DOHH2 (cell line): ENCODE measurements around the gene CLIP2.
"Not testable (repeated sequence)": the region's sequence is repeated elsewhere in the genome, so short reads cannot be mapped to it uniquely, and the experiment has no call there.

Source experiments
- H3F3A ChIP-seq: fragments of 200-600 bp; sonication (generic), shearing (Covaris generic); 2 replicates; pipeline ENCODE4 v1.6.0; 2016; ENCODE audit warnings: antibody characterized with exemption, mild to moderate bottlenecking; ENCODE audit not compliant: control insufficient read depth, insufficient read depth
- H3K27ac ChIP-seq: fragments of 200-600 bp; sonication (generic); 2 replicates; pipeline ENCODE4 v1.5.1; 2014; ENCODE audit warnings: low read depth, mild to moderate bottlenecking, low read length, moderate library complexity
- H3K27me3 ChIP-seq: fragments of 200-600 bp; sonication (generic); 2 replicates; pipeline ENCODE4 v1.6.1; 2014; ENCODE audit warnings: mild to moderate bottlenecking, low read length, mixed read lengths; ENCODE audit not compliant: control insufficient read depth
- H3K36me3 ChIP-seq: fragments of 200-600 bp; sonication (generic); 2 replicates; pipeline ENCODE4 v1.6.1; 2014; ENCODE audit warnings: mild to moderate bottlenecking, low read length, moderate library complexity, mixed read lengths; ENCODE audit not compliant: control insufficient read depth
- H3K4me1 ChIP-seq: fragments of 200-600 bp; sonication (generic); 2 replicates; pipeline ENCODE4 v1.6.1; 2014; ENCODE audit warnings: mild to moderate bottlenecking, low read length, mixed read lengths; ENCODE audit not compliant: control insufficient read depth
- H3K4me2 ChIP-seq: fragments of 200-600 bp; sonication (generic); 2 replicates; pipeline ENCODE4 v1.6.0; 2014; ENCODE audit warnings: mild to moderate bottlenecking, low read length, moderate library complexity
- H3K4me3 ChIP-seq: fragments of 200-600 bp; sonication (generic); 2 replicates; pipeline ENCODE4 v1.5.1; 2014; ENCODE audit warnings: mild to moderate bottlenecking, low read length, mixed read lengths
- H3K79me2 ChIP-seq: fragments of 200-600 bp; sonication (generic); 2 replicates; pipeline ENCODE4 v1.6.1; 2014; ENCODE audit warnings: mild to moderate bottlenecking, low read length, mixed read lengths; ENCODE audit not compliant: control insufficient read depth
- H3K9me2 ChIP-seq: fragments of 200-600 bp; sonication (generic); replicated peaks from 2 replicates; pipeline ENCODE4 v1.6.1; 2014; ENCODE audit warnings: mild to moderate bottlenecking, low read length, mixed read lengths; ENCODE audit not compliant: control insufficient read depth
- H3K9me3 ChIP-seq: fragments of 200-600 bp; sonication (generic); 2 replicates; pipeline ENCODE4 v1.6.1; 2014; ENCODE audit warnings: antibody characterized with exemption, low read length, mixed read lengths; ENCODE audit not compliant: control insufficient read depth, insufficient read depth
- H4K20me1 ChIP-seq: fragments of 200-600 bp; sonication (generic); 2 replicates; pipeline ENCODE4 v1.6.0; 2014; ENCODE audit warnings: low read depth, mild to moderate bottlenecking, antibody characterized with exemption, low read length, moderate library complexity; ENCODE audit not compliant: control insufficient read depth, insufficient read depth
- EZH2phosphoT487 ChIP-seq: fragments of 200-600 bp; sonication (generic); IDR thresholded peaks from 2 replicates; pipeline ENCODE4 v1.6.1; 2017; ENCODE audit warnings: borderline replicate concordance, mild to moderate bottlenecking, antibody characterized with exemption, low read length, moderate library complexity, mixed read lengths
- TF ChIP-seq, protein P1 (sequence below): fragments of 200-600 bp; sonication (generic); IDR thresholded peaks from one replicate; pipeline ENCODE4 v1.5.1; 2014; ENCODE audit warnings: antibody characterized with exemption, mild to moderate bottlenecking, low read depth, low read length; ENCODE audit not compliant: poor library complexity, severe bottlenecking

Gene CLIP2

DNA sequence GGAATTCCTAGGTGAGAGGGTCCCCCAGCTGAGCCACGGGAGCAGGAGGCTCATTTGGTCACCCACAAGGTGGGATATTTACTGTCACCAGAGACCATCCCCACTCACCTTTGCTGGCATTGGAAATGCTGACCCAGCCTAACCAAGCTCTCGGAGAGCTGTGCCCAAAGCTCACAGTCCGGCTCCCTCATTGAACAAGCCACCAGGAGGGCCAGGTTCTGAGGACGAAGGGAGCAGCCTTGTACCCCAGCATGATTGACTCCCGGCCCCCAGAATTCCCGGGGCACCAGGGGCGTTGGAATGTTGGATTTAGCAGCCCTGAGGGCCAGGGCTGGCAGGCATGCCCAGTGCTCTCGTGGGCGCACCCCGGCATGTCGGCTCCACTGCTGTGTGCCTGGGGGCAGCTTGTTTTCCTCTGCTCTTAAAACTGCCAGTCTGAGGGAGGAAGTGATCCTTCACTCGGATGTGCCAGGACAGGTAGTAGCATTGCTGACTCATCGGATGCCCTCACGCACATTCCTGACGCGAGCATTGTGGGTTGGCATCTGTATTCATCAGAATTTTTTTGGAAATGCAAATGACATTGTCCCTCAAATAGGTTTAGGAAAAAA is 23.3 kb downstream of the CLIP2 start:
- Histone ChIP-seq H3F3A (peaks cover 13% of the 10 kb centered on the region), H3K9me3 (peaks cover 6% of the 10 kb centered on the region; the same call in 1 of the 2 replicates), H4K20me1 (no peaks in the 10 kb centered on the region), H3K79me2 (0 out of 2 replicates have a peak, but pooled peaks cover 3% of the 10 kb centered on the region), H3K27me3 (no peaks in the 10 kb centered on the region), H3K36me3 (0 out of 2 replicates have a peak, but pooled peaks cover under 1% of the 10 kb centered on the region), H3K4me3 (no peak overlapping the region), H3K9me2 (no peaks in the 10 kb centered on the region), H3K27ac (no peak overlapping the region), H3K4me2 (peak overlapping the region; percentile 24; the same call in 1 of the 2 replicates), H3K4me1 (peaks cover 67% of the 10 kb centered on the region)
- TF ChIP-seq, protein P1, sequence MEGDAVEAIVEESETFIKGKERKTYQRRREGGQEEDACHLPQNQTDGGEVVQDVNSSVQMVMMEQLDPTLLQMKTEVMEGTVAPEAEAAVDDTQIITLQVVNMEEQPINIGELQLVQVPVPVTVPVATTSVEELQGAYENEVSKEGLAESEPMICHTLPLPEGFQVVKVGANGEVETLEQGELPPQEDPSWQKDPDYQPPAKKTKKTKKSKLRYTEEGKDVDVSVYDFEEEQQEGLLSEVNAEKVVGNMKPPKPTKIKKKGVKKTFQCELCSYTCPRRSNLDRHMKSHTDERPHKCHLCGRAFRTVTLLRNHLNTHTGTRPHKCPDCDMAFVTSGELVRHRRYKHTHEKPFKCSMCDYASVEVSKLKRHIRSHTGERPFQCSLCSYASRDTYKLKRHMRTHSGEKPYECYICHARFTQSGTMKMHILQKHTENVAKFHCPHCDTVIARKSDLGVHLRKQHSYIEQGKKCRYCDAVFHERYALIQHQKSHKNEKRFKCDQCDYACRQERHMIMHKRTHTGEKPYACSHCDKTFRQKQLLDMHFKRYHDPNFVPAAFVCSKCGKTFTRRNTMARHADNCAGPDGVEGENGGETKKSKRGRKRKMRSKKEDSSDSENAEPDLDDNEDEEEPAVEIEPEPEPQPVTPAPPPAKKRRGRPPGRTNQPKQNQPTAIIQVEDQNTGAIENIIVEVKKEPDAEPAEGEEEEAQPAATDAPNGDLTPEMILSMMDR: no peak
- no peak for TF ChIP-seq EZH2phosphoT487

- not testable (repeated sequence) for H3F3A ChIP-seq, H3K27ac ChIP-seq, H3K4me3 ChIP-seq, H4K20me1 ChIP-seq, H3K79me2 ChIP-seq, H3K27me3 ChIP-seq, H3K4me2 ChIP-seq, H3K36me3 ChIP-seq, H3K9me3 ChIP-seq, H3K9me2 ChIP-seq
- peaks cover 50% of the 10 kb centered on the region for H3K4me1 ChIP-seq
Measured at GRCh38 chr7:74315891-74316290, 26.7 kb downstream of the CLIP2 start.

DNA sequence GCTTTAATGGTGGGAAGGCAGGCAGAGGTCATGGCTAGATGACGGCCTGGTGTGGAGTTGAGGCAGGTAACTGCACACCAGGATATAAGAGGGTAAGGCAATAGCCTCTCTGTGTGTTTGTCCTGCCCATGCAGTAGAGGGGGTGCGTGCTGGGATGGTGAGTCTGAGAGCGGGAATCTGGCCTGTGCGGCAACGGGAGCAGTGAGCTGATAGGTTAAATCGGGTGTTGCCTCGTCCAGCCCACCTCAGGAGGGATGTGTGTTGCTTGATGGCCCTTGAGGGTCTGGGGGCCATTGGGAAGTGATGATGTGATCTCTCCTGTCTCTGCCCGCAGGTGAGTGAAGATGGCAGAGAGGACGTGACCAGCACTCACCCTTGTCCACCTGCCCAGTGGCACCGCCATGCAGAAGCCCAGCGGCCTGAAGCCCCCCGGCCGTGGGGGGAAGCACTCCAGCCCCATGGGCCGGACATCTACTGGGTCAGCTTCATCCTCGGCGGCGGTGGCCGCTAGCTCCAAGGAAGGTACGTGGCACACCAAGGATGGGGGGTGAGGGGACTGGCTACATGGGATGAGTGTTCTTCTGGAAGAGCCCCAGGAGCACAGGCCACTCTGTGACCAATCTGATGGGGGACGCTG is 28.1 kb downstream of the CLIP2 start:
- Histone ChIP-seq H3K9me2 (no peaks in the 10 kb centered on the region), H3K4me2 (no peak overlapping the region), H3K36me3 (peaks cover 8% of the 10 kb centered on the region; the same call in 1 of the 2 replicates), H4K20me1 (no peaks in the 10 kb centered on the region), H3K27me3 (no peaks in the 10 kb centered on the region), H3K27ac (no peak overlapping the region), H3F3A (no peaks in the 10 kb centered on the region; the same call in 1 of the 2 replicates), H3K9me3 (no peaks in the 10 kb centered on the region), H3K4me1 (peaks cover 39% of the 10 kb centered on the region), H3K4me3 (no peak overlapping the region), H3K79me2 (no peaks in the 10 kb centered on the region)
- no peak for TF ChIP-seq EZH2phosphoT487
- TF ChIP-seq, protein P1: no peak

DNA sequence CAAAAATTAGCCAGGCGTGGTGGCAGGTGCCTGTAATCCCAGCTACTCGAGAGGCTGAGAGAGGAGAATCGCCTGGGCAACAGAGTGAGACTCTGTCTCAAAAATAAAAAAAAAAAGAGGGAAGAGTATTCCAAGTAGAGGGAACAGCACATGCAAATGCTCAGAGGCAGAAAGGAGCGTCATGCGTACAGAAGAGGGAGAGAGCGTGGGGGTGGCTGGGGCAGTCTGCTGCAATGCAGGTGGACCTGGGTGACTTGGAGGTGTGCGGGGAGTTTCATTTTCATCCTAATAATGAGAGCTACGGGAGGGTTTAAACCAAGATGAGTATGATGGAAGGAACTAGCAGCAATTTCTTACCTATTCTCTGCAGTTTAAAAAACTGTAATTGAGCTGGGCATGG is 28.8 kb downstream of the CLIP2 start:
- TF ChIP-seq, protein P1: no peak
- TF ChIP-seq EZH2phosphoT487: no peak
- no peak overlapping the region for H3K4me2 ChIP-seq
- H3K27ac ChIP-seq: no peak overlapping the region
- no peaks in the 10 kb centered on the region for H3K27me3 ChIP-seq
- H3K4me3 ChIP-seq: no peak overlapping the region
- H3K4me1 ChIP-seq: peaks cover 32% of the 10 kb centered on the region
- no peaks in the 10 kb centered on the region for H3K9me3 ChIP-seq
- no peaks in the 10 kb centered on the region for H4K20me1 ChIP-seq
- no peaks in the 10 kb centered on the region; the same call in 1 of the 2 replicates for H3F3A ChIP-seq
- peaks cover 8% of the 10 kb centered on the region; the same call in 1 of the 2 replicates for H3K36me3 ChIP-seq
- no peaks in the 10 kb centered on the region for H3K79me2 ChIP-seq
- no peaks in the 10 kb centered on the region for H3K9me2 ChIP-seq
